Natural killer cell treated with Interleukin-12 subunit alpha and Interleukin-12 subunit beta and Interleukin-15 and Interleukin-18, amount 100 ng/mL, for 72 hours (primary cell): ENCODE results near the gene ANTKMT. TPM values are rescaled to one million over a fixed set of nuclear protein-coding genes. Genes with fewer than 3 reads are reported as not detected.
A peak's percentile ranks its signal among the peaks of the same experiment; 100 is the strongest.
"Not testable (repeated sequence)": the region's sequence is repeated elsewhere in the genome, so short reads cannot be mapped to it uniquely, and the experiment has no call there.

Source experiments
- ATAC-seq, 2 donors: fragments of 150-1000 bp; cut with Tn5 transposase in 1 of 2; sonication (Bioruptor Pico), chemical (Tn5 transposase) in 1 of 2; 2 replicates each; pipeline ENCODE4 v1.10.0; 2021
- DNase-seq: peaks from one replicate; pipeline ENCODE4 v3.0.0; 2022; ENCODE audit warnings: low spot score
- H3K27ac Mint-ChIP-seq, 2 donors: 1 replicate in 1 of 2; 2 replicates in 1 of 2; pipeline ENCODE4 v1.8.0; 2022; ENCODE audit warnings: mixed read lengths in 2 of 2, mild to moderate bottlenecking in 1 of 2, moderate library complexity in 1 of 2
- H3K27me3 Mint-ChIP-seq, 2 donors: 1 replicate in 1 of 2; 2 replicates in 1 of 2; pipeline ENCODE4 v1.8.0; 2022; ENCODE audit warnings: mixed read lengths in 2 of 2
- H3K36me3 Mint-ChIP-seq: one replicate; pipeline ENCODE4 v1.8.0; 2022; ENCODE audit warnings: mixed read lengths
- H3K4me1 Mint-ChIP-seq, 2 donors: 1 replicate in 1 of 2; 2 replicates in 1 of 2; pipeline ENCODE4 v1.8.0; 2022; ENCODE audit warnings: low read depth in 2 of 2, mixed read lengths in 2 of 2, mild to moderate bottlenecking in 1 of 2
- H3K4me3 Mint-ChIP-seq: one replicate; pipeline ENCODE4 v1.8.0; 2022; ENCODE audit warnings: mixed read lengths
- H3K9me3 Mint-ChIP-seq: 2 replicates; pipeline ENCODE4 v1.8.0; 2022; ENCODE audit warnings: mixed read lengths
- total RNA-seq, 2 donors: library from RNA; stranded (reverse); gene quantifications; one replicate each; pipeline ENCODE4 v1.2.3, GENCODE V29; 2022

The ANTKMT gene
- total RNA-seq, 2 donors from 2014 or later: 29.1 to 37.9 TPM

GRCh38 chr16:685967-686366, 35.0 kb upstream of the ANTKMT start:
- Mint-ChIP-seq H3K4me3 (no peak overlapping the region), H3K27ac (no peak overlapping the region), H3K27me3 (no peaks in the 10 kb centered on the region), H3K36me3 (no peaks in the 10 kb centered on the region), H3K9me3 (no peaks in the 10 kb centered on the region), H3K4me1 (peaks cover 4 to 12% of the 10 kb centered on the region in 2 donors)
- ATAC-seq (no peak), DNase-seq (no peak)

GRCh38 chr16:686459-687260, 34.3 kb upstream of the ANTKMT start:
- Mint-ChIP-seq H3K27ac (no peak overlapping the region), H3K27me3 (no peaks in the 10 kb centered on the region), H3K9me3 (no peaks in the 10 kb centered on the region), H3K4me3 (no peak overlapping the region), H3K36me3 (no peaks in the 10 kb centered on the region), H3K4me1 (peaks cover 4 to 10% of the 10 kb centered on the region in 2 donors)
- DNase-seq: no peak
- ATAC-seq: no peak

- no peak for DNase-seq
- Mint-ChIP-seq H3K36me3 (no peaks in the 10 kb centered on the region), H3K4me3 (no peak overlapping the region), H3K27ac (no peak overlapping the region), H3K27me3 (peaks cover 0 to 3% of the 10 kb centered on the region in 2 donors), H3K9me3 (no peaks in the 10 kb centered on the region), H3K4me1 (peaks cover 2 to 10% of the 10 kb centered on the region in 2 donors)
- ATAC-seq: no peak
Observed at GRCh38 chr16:687499-687898, 33.4 kb upstream of the ANTKMT start.

GRCh38 chr16:689175-689897, 31.6 kb upstream of the ANTKMT start:
- Mint-ChIP-seq H3K4me1 (peaks cover 0 to 10% of the 10 kb centered on the region in 2 donors), H3K9me3 (no peaks in the 10 kb centered on the region), H3K4me3 (peak overlapping the region; percentile 92), H3K27ac (peak overlapping the region; percentile 76 to 90), H3K27me3 (peaks cover 0 to 6% of the 10 kb centered on the region in 2 donors), H3K36me3 (no peaks in the 10 kb centered on the region)
- no peak for DNase-seq
- no peak for ATAC-seq

GRCh38 chr16:691242-691641, 29.7 kb upstream of the ANTKMT start:
- H3K36me3 Mint-ChIP-seq, H3K9me3 Mint-ChIP-seq, ATAC-seq, DNase-seq, H3K27me3 Mint-ChIP-seq: not testable (repeated sequence)
- H3K27ac Mint-ChIP-seq: peak overlapping the region; percentile 76 to 90
- peak overlapping the region; percentile 60 for H3K4me3 Mint-ChIP-seq
- peaks cover 3 to 10% of the 10 kb centered on the region in 2 donors for H3K4me1 Mint-ChIP-seq

- Mint-ChIP-seq H3K36me3 (no peaks in the 10 kb centered on the region), H3K4me1 (peaks cover 3 to 10% of the 10 kb centered on the region in 2 donors), H3K4me3 (peak overlapping the region; percentile 35), H3K9me3 (no peaks in the 10 kb centered on the region), H3K27me3 (peaks cover 0 to 8% of the 10 kb centered on the region in 2 donors), H3K27ac (no peak overlapping the region)
- ATAC-seq: no peak
- DNase-seq: no peak
Observed at GRCh38 chr16:692356-693108, 28.4 kb upstream of the ANTKMT start.

- Mint-ChIP-seq H3K9me3 (no peaks in the 10 kb centered on the region), H3K36me3 (no peaks in the 10 kb centered on the region), H3K4me1 (peaks cover 3 to 10% of the 10 kb centered on the region in 2 donors), H3K27ac (no peak overlapping the region), H3K4me3 (no peak overlapping the region), H3K27me3 (peaks cover 0 to 8% of the 10 kb centered on the region in 2 donors)
- ATAC-seq: no peak
- DNase-seq: no peak
Observed at GRCh38 chr16:693364-693763, 27.6 kb upstream of the ANTKMT start.

GRCh38 chr16:693766-694165, 27.2 kb upstream of the ANTKMT start:
- Mint-ChIP-seq H3K4me3 (no peak overlapping the region), H3K9me3 (no peaks in the 10 kb centered on the region), H3K27me3 (peaks cover 0 to 8% of the 10 kb centered on the region in 2 donors), H3K36me3 (no peaks in the 10 kb centered on the region), H3K27ac (no peak overlapping the region), H3K4me1 (peaks cover 3 to 10% of the 10 kb centered on the region in 2 donors)
- DNase-seq (no peak), ATAC-seq (no peak)

GRCh38 chr16:694187-694862, 26.6 kb upstream of the ANTKMT start:
- Mint-ChIP-seq H3K4me1 (peaks cover 3 to 10% of the 10 kb centered on the region in 2 donors), H3K27ac (no peak overlapping the region), H3K36me3 (no peaks in the 10 kb centered on the region), H3K4me3 (no peak overlapping the region), H3K9me3 (no peaks in the 10 kb centered on the region), H3K27me3 (peaks cover 0 to 8% of the 10 kb centered on the region in 2 donors)
- ATAC-seq: no peak
- no peak for DNase-seq

GRCh38 chr16:694863-695354, 26.0 kb upstream of the ANTKMT start:
- H3K4me3 Mint-ChIP-seq: no peak overlapping the region
- no peaks in the 10 kb centered on the region for H3K36me3 Mint-ChIP-seq
- peaks cover 0 to 8% of the 10 kb centered on the region in 2 donors for H3K27me3 Mint-ChIP-seq
- DNase-seq (no peak), ATAC-seq (no peak)
- H3K9me3 Mint-ChIP-seq: no peaks in the 10 kb centered on the region
- peaks cover 3 to 10% of the 10 kb centered on the region in 2 donors for H3K4me1 Mint-ChIP-seq
- no peak overlapping the region for H3K27ac Mint-ChIP-seq

GRCh38 chr16:695355-696089, 25.4 kb upstream of the ANTKMT start:
- H3K27ac Mint-ChIP-seq: no peak overlapping the region
- peaks cover 3 to 7% of the 10 kb centered on the region in 2 donors for H3K4me1 Mint-ChIP-seq
- peaks cover 0 to 8% of the 10 kb centered on the region in 2 donors for H3K27me3 Mint-ChIP-seq
- H3K9me3 Mint-ChIP-seq: no peaks in the 10 kb centered on the region
- H3K4me3 Mint-ChIP-seq: peak overlapping the region; percentile 49
- DNase-seq: no peak
- no peaks in the 10 kb centered on the region for H3K36me3 Mint-ChIP-seq
- peak; percentile 56 to 78 for ATAC-seq

GRCh38 chr16:698911-699671, 21.9 kb upstream of the ANTKMT start:
- H3K9me3 Mint-ChIP-seq: no peaks in the 10 kb centered on the region
- H3K27me3 Mint-ChIP-seq: peaks cover 9 to 10% of the 10 kb centered on the region in 2 donors
- no peak overlapping the region for H3K27ac Mint-ChIP-seq
- peaks cover 0 to 3% of the 10 kb centered on the region in 2 donors for H3K4me1 Mint-ChIP-seq
- DNase-seq (no peak), ATAC-seq (no peak)
- H3K4me3 Mint-ChIP-seq: no peak overlapping the region
- H3K36me3 Mint-ChIP-seq: no peaks in the 10 kb centered on the region
